ENCODE measurements around the gene GON7. TPM values are rescaled to one million over a fixed set of nuclear protein-coding genes. Genes with fewer than 3 reads are reported as not detected.

GON7 gene
- total and polyA plus RNA-seq, 2 of the 8 experiments (the other 6 are each of a cell fraction or from before 2014, with no cell fraction given), result 3.8 to 9.9 TPM

DNA sequence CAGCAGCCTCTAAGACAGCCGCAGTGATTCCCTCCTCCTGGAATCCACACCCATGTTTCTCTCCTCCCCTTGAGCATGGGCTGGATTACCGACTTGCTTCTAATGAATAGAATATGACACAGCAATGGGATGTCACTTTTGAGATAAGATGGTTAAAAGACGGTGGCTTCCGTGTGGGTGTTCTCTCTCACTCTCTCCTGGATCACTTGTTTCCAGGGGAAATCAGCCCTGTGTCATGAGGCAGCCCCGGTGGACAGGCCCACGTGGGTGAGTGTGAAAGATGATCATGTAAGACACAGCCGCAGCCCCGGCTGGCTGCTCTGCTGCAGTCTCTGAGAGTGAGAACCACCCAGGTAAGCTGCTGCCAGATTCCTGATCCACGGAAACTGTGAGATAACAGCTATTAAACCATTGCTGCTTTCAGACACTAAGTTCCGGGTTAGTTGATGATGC is 32.9 kb downstream of the GON7 start (continued):
- TF ChIP-seq MAFK (IDR thresholded peaks at IDR 0.05; ENCODE audit: low read depth, low read length), result no peak
- no peak for TF ChIP-seq EGR1 (IDR thresholded peaks at IDR 0.05; ENCODE audit: borderline replicate concordance, low read depth, low read length)
- no peak for TF ChIP-seq HDAC2 (IDR thresholded peaks at IDR 0.05; ENCODE audit: borderline replicate concordance in 1 of 2, low read depth in 2 of 2, low read length in 2 of 2)
